Middle frontal gyrus (tissue), 1 donor: ENCODE results near the gene SETD1B.
"Not testable (repeated sequence)": the region's sequence is repeated elsewhere in the genome, so short reads cannot be mapped to it uniquely, and the experiment has no call there.

ENCODE experiments used
- DNase-seq: peaks from one replicate; pipeline ENCODE4 v3.0.0-alpha.2; 2015; ENCODE audit warnings: low spot score; ENCODE audit errors: extremely low spot score

The SETD1B gene

DNA sequence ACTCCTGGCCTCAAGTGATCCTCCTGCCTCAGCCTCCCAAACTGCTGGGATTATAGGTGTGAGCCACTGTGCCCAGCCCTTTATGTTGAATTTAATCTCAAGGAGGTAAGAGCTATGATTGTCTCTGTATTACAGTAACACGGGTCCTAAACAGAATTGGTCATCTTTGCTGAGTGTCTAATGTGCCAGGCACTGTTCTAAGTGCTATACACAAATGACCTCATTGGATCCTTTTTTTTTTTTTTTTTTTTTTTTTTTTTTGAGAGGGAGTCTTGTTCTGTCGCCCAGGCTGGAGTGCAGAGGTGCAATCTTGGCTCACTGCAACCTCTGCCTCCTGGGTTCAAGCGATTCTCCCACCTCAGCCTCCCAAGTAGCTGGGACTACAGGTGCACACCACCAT, 48.6 kb downstream of the SETD1B start:
- not testable (repeated sequence) for DNase-seq

DNA sequence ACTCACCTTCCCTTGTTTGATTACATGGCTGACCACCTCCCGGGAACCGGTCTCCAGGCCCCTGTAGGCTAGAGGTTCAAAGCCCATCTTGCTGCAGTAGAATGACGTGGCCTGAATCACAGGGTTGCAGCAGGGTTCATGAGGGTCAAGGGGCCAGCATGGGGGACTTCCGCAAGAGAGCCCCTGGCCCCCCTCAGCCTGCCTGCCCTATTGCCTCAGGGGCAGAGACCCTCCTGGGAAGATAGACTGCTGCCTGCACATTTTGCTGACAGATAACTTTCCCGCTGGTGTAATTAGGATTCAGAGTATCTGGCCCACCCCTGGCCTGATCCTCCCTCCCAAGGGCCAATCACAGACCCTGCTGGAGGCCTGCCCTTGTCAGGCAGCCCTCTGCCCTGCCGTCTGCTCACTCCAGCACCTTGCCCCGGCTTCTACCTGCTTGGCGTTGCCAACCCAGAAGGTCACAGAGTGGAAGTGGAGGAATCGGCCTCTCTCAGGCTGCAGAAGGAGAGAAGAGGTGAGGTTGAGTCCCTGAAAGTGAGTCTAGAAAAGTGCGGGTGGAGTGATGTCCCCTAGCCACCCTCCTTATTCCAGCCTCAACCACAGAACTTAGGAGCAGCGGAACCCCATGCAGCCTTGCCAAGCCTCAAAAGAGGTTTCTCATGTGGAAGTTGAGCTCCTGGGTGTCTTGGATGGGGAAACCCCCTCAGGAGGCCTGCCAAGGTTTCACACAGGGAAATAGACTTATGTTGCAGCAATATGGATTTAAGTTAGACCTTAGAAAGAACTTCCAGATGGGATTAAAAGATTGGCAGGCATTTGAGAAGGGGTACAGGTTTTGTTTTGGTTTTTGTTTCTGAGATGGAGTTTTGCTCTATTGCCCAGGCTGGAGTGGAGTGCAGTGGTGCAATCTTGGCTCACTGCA, 53.8 kb downstream of the SETD1B start:
- no peak for DNase-seq

DNA sequence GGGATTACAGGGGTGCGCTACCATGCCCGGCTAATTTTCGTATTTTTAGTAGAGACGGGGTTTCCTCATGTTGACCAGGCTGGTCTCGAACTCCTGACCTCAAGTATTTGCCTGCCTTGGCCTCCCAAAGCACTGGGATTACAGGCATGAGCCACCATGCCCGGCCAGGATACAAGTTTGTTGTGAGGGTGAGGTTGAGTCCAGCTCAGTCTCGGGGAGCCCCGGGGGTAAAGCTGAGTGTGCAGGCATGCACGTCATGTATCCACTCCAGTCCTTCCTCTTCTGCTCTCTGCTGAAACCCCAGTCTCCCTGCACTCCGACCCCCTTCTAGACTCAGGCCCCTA, 54.5 kb downstream of the SETD1B start:
- no peak for DNase-seq

DNA sequence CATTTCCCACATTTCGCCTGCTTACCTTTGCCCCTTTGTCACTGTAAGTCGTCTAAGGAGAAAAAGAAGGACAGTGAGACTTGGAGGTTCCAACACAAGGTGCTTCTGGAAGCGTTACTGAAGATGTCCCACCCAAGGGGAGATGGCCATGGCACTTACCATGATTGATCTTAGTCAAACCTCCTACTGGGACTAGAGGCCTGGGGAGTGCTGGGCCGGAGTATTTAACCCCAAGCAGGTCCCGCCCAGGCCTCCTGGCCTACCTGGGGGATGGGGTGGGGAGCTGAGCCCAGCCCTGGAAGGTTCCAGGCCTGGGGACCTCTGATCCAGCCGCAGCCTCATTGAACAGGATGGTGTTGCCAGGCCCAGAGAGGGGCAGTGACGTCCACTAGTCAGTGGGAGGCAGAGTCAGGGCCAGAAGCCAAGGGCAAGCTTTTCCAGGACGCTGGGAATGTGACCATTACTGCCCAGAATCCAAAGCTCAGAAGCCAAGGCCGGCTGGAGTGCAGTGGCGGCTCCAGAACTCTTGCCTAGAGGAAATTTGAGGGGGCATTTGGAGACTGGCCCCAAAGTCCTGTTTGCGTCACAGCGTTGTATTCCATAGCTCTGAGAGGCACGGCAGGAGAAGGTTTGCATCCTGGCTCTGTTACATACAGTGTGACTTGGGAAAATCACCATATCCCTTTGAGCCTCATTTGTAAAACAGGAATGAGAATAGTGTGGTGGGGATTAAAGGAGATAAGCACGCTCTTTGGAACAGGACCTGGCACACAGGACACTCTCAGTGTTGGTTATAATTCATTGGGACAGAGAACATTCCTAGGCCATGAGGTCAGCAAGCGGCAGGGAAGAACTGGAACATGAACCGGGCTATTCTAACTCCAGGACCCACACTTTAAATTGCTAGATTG, 55.1 kb downstream of the SETD1B start, which contains the start of gene HPD:
HPD (minus strand) TSS at position 198 of the 911 bp plus-strand sequence; CDS start at position 162, 36 bp downstream.
- no peak for DNase-seq

DNA sequence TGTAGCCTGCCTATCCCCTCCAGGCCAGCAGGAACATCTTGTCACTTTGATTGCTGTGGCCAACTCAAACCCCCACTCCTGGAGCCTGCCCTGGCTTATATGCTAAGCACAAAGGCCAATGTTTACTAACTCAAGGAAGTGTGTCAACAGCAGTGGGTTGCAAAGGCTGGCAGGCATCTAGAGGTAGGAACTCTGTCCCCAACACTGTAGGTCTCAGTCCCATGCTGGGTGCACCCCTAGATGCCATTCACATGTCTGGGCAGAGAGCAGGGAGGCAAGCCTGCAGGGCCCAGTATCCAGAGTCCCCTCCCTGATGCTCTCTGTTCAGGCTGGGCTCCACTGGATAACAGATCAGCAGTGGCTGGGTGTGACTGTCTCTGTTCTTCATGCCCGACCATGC, 56.4 kb downstream of the SETD1B start:
- no peak for DNase-seq

DNA sequence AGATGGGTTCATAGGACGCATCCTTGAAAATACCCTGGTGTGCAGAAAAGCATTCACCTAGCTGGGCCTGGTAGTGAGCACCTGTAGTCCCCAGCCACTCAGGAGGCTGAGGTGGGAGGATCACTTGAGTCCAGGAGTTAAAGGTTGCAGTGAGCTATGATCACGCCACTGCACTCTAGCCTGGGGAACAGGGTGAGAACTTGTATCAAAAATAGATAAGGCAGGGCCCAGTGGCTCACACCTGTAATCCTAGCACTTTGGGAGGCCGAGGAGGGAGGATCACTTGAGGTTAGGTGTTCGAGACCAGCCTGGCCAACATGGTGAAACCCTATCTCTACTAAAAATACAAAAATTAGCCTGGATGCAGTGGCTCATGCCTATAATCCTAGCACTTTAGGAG, 56.9 kb downstream of the SETD1B start:
- not testable (repeated sequence) for DNase-seq

DNA sequence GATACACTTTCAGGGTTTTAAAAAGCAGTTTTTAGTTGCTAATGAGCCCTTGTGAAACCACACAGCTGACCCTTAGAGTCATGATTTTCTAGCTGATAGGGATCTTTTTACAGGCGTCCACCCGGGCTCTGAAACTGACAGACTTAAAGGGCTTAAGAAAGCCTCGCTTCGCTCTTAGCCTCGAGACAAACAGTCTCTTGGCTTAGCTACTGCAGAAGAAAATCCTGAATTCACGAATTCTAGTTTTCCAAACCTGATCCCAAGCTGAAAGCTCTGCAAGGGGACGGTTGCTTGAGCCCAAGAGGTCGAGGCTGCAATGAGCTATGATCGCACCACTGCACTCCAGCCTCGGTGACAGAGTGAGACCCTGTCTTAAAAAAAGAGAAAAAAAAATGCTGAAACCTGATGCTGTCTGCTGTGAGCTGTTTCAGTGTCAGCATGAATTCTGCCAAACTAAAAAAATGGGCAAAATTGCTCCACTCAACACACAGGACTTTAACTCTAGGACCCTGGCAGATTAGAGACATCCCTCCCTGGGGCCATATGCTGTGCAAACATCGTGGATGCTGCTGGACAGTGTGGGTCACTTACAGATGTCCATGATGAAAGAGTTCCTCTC, 57.9 kb downstream of the SETD1B start:
- DNase-seq, result no peak

DNA sequence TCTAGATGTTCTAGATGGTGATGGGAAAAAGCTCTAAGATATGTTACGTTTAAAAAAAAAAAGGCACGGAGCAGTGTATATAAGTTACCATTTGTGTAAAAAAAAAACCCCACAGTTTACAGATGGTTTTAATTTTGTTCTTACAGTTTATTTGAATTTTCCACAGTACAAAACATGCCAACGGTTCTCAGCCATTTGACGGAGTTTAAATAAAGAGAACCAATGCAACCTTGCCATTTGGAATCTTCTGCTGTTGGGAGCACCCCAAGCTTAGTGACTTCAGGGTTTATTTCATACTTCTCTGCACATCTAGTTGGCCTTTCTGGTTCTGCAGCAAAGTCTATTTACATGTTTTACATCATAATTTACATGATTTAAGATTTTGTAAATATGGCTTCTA, 62.5 kb downstream of the SETD1B start:
- DNase-seq, result no peak

DNA sequence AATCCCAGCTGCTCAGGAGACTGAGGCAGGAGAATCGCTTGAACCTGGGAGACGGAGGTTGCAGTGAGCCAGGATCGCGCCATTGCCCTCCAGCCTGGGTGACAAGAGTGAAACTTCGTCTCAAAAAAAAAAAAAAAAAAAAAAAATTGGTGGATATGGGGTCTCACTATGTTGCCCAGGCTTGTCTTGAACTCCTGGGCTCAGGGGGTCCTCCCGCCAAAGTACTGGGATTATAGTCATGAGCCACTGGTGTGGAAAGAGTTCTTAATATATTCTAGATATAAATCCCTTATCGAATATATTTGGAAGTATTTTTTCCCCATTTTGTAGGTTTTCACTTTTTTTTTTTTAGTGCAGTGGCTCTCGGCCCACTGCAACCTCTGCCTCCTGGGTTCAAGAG, 65.4 kb downstream of the SETD1B start:
- DNase-seq, result not testable (repeated sequence)

DNA sequence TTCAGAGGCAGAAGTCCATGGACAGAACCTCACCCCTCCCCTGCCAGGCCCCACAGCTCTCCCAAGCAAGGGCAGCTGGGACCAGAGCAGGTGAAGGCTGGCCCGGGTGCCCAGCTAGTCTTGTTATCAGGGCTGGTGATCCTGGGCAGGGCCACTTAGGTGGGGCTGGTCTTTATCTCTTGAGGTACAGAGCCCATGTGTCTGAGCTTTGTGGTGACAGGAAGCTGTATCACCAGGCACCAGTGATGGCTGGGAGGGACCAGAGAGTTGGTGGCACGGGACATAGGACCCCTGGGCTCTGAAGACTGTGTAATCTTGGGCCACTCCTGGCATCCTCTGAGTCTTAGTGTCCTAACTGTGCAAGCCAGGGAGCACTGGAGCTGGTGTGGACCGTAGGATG, 67.7 kb downstream of the SETD1B start:
- DNase-seq, result no peak

DNA sequence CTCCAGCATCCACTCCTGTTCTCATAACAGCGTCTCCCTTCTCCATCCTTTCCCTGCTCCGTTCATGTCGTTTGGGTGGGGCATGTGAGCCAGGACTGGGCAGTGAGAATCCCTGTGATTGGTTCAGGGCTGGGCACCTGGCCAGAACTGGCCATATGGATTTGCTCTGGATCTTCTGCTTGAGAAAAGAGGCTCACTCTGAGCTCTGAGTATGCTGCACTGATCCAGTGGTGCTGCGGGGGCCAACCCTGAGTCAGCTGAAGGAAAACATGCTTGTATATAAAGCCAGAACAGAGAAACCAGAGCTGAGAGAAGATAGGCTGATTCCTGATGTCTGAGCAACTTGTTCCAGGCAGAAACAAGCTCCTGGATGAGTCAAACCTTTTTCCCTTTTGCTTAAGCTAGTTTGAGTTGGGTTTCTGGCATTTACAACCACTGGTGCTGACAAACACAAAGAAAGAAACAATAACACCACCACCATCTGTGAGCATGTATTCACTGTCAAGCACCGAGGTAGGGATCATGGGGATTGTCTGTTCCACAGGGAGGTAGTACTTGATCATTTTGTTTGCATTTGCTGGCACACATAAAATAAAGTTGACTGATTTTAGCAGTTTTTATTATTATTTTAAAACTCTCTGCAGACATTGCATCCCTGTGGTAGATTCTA, 68.9 kb downstream of the SETD1B start:
- peak; percentile 58 for DNase-seq

DNA sequence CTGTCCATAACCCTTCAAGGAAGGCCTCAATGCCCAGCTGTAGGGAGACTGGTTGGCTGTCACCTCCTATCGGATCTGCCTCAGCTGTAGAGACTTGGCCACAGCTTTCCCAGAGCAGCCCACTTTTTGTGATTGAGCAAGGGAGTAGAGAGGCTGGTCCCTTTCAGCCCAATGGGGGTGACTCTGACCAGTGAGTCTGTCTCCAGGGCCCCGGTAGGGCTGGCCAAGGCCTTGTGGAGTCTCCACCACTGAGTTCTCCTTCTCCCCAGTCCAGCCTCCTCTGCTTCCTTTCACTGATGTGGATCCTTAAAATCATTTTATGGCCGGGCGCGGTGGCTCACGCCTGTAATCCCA, 69.4 kb downstream of the SETD1B start:
- no peak for DNase-seq

DNA sequence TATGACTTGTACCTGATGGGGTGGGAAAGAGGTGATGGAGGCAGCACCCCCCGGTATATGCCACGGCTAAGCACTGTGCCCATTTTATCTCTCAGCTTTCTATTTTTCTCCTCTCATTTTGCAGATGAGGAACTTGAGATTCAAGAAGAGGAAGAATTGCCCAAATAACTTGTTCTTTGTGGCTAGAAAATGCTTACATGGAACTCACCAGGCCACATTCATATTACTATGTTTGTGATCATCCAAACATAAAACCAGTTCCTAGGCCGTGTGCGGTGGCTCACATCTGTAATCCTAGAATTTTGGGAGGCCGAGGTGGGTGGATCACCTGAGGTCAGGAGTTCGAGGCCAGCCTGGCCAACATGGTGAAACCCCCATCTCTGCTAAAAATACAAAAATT, 70.3 kb downstream of the SETD1B start:
- no peak for DNase-seq

DNA sequence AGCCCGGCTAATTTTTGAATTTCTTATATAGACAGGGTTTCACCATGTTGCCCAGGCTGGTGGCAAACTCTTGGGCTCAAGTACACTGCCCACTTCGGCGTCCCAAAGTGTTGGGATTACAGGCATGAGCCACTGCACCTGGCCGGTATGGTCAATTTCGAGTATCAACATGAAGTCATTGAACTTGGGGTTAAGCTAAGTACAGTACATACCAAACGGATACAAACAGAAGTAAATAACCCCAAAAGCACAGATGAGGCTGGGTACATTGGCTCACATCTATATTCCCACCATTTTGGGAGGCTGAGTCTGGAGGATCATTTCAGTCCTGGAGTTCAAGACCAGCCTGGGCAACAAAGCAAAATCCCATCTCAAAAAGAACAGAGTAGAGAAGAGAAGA, 71.8 kb downstream of the SETD1B start:
- no peak for DNase-seq

DNA sequence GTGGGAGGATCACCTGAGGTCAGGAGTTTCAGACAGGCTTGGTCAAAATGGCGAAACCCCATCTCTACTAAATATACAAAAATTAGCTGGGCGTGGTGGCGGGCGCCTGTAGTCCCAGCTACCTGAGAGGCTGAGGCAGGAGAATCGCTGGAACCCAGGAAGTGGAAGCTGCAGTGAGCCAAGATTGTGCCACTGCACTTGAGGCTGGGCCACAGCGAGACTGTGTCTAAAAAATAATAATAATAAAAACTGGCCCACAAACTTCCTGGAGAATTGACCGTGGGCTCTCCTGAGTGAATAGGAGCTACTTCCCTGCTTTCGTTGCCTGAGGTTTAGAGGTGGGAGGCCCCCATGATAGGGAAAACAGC, 72.3 kb downstream of the SETD1B start:
- DNase-seq, result not testable (repeated sequence)
